GM21390 (cell line): ENCODE measurements around the gene SIGMAR1.

Experiments
- ATAC-seq: cut with Tn5 transposase; IDR thresholded peaks from one replicate; pipeline ENCODE4 v1.9.1; 2021; ENCODE audit not compliant: unreplicated experiment

The SIGMAR1 gene

GRCh38 chr9:34633166-34633565 is 4.4 kb downstream of the SIGMAR1 start:
- ATAC-seq, result no peak

- ATAC-seq, result no peak
Measured at GRCh38 chr9:34630402-34631154, 7.0 kb downstream of the SIGMAR1 start.

GRCh38 chr9:34629491-34629808 is 8.1 kb downstream of the SIGMAR1 start:
- no peak for ATAC-seq

GRCh38 chr9:34628656-34629490 is 8.7 kb downstream of the SIGMAR1 start, which contains the start of gene ARID3C:
Gene ARID3C, minus strand, starts transcription at chr9:34629066. Its CDS starts 1,052 bp downstream, at chr9:34628014.
- no peak for ATAC-seq

- no peak for ATAC-seq
Measured at GRCh38 chr9:34627716-34628655, 9.6 kb downstream of the SIGMAR1 start.

- ATAC-seq, result no peak
Measured at GRCh38 chr9:34625186-34625486, 12.5 kb downstream of the SIGMAR1 start.

- no peak for ATAC-seq
Measured at GRCh38 chr9:34624475-34625185, 13.0 kb downstream of the SIGMAR1 start.

GRCh38 chr9:34623374-34624235 is 14.0 kb downstream of the SIGMAR1 start:
- ATAC-seq, result no peak

- ATAC-seq, result peak; percentile 100
Measured at GRCh38 chr9:34620061-34620994, 17.3 kb downstream of the SIGMAR1 start, which contains the start of gene DCTN3. Gene DCTN3, minus strand, starts transcription at chr9:34620495. Its CDS starts 31 bp downstream, at chr9:34620464.

- no peak for ATAC-seq
Measured at GRCh38 chr9:34615132-34615531, 22.5 kb downstream of the SIGMAR1 start.

GRCh38 chr9:34612788-34613390 is 24.7 kb downstream of the SIGMAR1 start:
- ATAC-seq, result no peak

GRCh38 chr9:34611811-34612787 is 25.5 kb downstream of the SIGMAR1 start, which contains the start of gene RPP25L:
Gene RPP25L, minus strand, starts transcription at chr9:34612097. Its CDS starts 801 bp downstream, at chr9:34611296.
- peak; percentile 87 for ATAC-seq

- ATAC-seq, result peak; percentile 12
Measured at GRCh38 chr9:34611251-34611810, 26.3 kb downstream of the SIGMAR1 start.

GRCh38 chr9:34610434-34611206 is 27.0 kb downstream of the SIGMAR1 start:
- no peak for ATAC-seq

- ATAC-seq, result no peak
Measured at GRCh38 chr9:34607331-34607730, 30.3 kb downstream of the SIGMAR1 start.

- no peak for ATAC-seq
Measured at GRCh38 chr9:34606905-34607304, 30.7 kb downstream of the SIGMAR1 start.
